HepG2 (cell line): Measurements from ENCODE around the gene RIPK3. TPM values are rescaled to one million over a fixed set of nuclear protein-coding genes. Genes with fewer than 3 reads are reported as not detected.

Source experiments
- FOXO4 ChIP-seq: sonication (generic); formaldehyde crosslinking; conservative IDR thresholded peaks from 2 replicates; pipeline ENCODE4 v1.8.1; 2023; ENCODE audit warnings: missing genetic modification reagents
- GMEB2 ChIP-seq: IDR thresholded peaks from 2 replicates; pipeline ENCODE4 v1.6.1; 2016; ENCODE audit warnings: missing biosample characterization, missing genetic modification reagents, low read depth
- JUN ChIP-seq: sonication (generic); formaldehyde crosslinking; IDR thresholded peaks from 2 replicates; pipeline ENCODE4 v1.4.0; 2020; ENCODE audit warnings: mild to moderate bottlenecking, missing genetic modification reagents
- NR2F6 ChIP-seq, 2 experiments: IDR thresholded peaks; 2 replicates each; pipeline ENCODE4 v1.6.1; 2016; ENCODE audit warnings: antibody characterized with exemption in 1 of 2, mild to moderate bottlenecking in 1 of 2
- PAWR ChIP-seq: sonication (generic); formaldehyde crosslinking; IDR thresholded peaks from 2 replicates; pipeline ENCODE4 v1.4.0; 2020; ENCODE audit warnings: missing genetic modification reagents, mild to moderate bottlenecking, borderline replicate concordance
- PBX3 ChIP-seq: sonication (generic); formaldehyde crosslinking; IDR thresholded peaks from 2 replicates; pipeline ENCODE4 v1.8.1; 2023; ENCODE audit warnings: missing genetic modification reagents, inconsistent platforms, borderline replicate concordance
- ZFP82 ChIP-seq: sonication (generic); formaldehyde crosslinking; IDR thresholded peaks from 2 replicates; pipeline ENCODE4 v1.5.1; 2020; ENCODE audit warnings: mild to moderate bottlenecking, missing genetic modification reagents, borderline replicate concordance
- ZNF138 ChIP-seq: sonication (generic); formaldehyde crosslinking; IDR thresholded peaks from 2 replicates; pipeline ENCODE4 v1.5.0; 2020; ENCODE audit warnings: mild to moderate bottlenecking, low read depth, missing genetic modification reagents
- ZNF484 ChIP-seq: sonication (generic); formaldehyde crosslinking; IDR thresholded peaks from 2 replicates; pipeline ENCODE4 v1.5.1; 2020; ENCODE audit warnings: mild to moderate bottlenecking, low read depth, missing genetic modification reagents, borderline replicate concordance
- ZNF614 ChIP-seq: IDR thresholded peaks from 2 replicates; pipeline ENCODE4 v1.6.1; 2018; ENCODE audit warnings: missing biosample characterization, missing genetic modification reagents, inconsistent platforms, borderline replicate concordance
- ZNF790 ChIP-seq: sonication (generic); formaldehyde crosslinking; IDR thresholded peaks from 2 replicates; pipeline ENCODE4 v1.8.0; 2022; ENCODE audit warnings: missing genetic modification reagents, mild to moderate bottlenecking, borderline replicate concordance
- polyA plus RNA-seq, 8 experiments: library from polyadenylated mRNA; depleted of rRNA in 3 of 8; stranded (reverse) in 7 of 8; unstranded in 1 of 8; fragments of >200 nt; fragmentation: Illumina TruSeq in 4 of 8; extraction: Trizol in 4 of 8; gene quantifications; 2 replicates each; pipeline versions ENCODE4 v1.2.1 to v1.2.3, GENCODE V29; 2011 to 2016; ENCODE audit warnings: low read depth in 4 of 8, missing spikeins in 1 of 8, mixed read lengths in 1 of 8; ENCODE audit not compliant: insufficient read depth in 1 of 8
- total RNA-seq, 5 experiments: library from RNA; depleted of rRNA; stranded (reverse); fragments of >200 nt; fragmentation: Illumina TruSeq; extraction: Trizol; gene quantifications; 2 replicates each; pipeline ENCODE4 v1.2.3, GENCODE V29; 2016; ENCODE audit warnings: low read depth in 1 of 5
- TF ChIP-seq, protein P1 (sequence below): sonication (generic); formaldehyde crosslinking; IDR thresholded peaks from 2 replicates; pipeline ENCODE4 v1.4.0; 2020; ENCODE audit warnings: missing genetic modification reagents
- TF ChIP-seq, protein P2 (sequence below): sonication (generic); formaldehyde crosslinking; IDR thresholded peaks from 2 replicates; pipeline ENCODE4 v1.5.0; 2020; ENCODE audit warnings: mild to moderate bottlenecking, missing genetic modification reagents, borderline replicate concordance

Gene RIPK3
- total and polyA plus RNA-seq, 2 of the 13 experiments (the other 11 are each of a cell fraction or from before 2014, with no cell fraction given), result not detected

DNA sequence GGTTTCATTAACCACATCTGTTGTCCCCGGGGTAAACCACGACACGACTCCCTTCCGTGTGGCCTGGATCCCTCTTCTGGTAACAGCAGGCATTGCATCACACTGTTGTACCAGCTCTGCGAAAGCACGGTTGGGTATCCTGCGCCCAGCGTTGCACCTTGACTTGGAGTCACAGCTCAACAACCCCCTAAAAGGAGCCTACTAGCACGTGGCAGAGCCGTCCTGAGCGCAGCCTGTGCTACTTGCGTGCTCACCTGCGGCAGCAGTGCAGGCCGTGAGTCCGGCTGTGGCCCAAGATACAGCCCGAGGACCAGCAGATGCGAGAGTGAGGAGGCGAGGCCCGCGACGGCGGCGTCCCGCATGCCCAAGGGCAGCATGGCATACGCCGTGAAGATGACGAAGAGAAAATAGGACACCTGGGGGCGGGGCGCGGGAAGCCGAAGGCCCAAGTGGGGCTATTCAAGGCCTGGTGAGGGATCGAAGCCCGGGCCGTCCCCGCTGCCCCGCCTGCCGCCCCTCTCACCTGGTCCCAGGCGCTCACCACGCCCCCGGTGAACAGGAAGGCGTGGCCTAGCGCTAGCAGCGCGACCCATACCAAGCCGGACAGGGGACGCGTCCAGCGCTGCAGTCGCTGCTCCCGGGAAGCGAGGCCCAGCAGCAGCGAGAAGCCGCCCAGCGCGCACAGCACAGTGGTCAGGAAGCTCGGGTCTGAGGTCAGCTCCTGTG, 7.4 kb downstream of the RIPK3 start (continued):
- TF ChIP-seq, protein P1, sequence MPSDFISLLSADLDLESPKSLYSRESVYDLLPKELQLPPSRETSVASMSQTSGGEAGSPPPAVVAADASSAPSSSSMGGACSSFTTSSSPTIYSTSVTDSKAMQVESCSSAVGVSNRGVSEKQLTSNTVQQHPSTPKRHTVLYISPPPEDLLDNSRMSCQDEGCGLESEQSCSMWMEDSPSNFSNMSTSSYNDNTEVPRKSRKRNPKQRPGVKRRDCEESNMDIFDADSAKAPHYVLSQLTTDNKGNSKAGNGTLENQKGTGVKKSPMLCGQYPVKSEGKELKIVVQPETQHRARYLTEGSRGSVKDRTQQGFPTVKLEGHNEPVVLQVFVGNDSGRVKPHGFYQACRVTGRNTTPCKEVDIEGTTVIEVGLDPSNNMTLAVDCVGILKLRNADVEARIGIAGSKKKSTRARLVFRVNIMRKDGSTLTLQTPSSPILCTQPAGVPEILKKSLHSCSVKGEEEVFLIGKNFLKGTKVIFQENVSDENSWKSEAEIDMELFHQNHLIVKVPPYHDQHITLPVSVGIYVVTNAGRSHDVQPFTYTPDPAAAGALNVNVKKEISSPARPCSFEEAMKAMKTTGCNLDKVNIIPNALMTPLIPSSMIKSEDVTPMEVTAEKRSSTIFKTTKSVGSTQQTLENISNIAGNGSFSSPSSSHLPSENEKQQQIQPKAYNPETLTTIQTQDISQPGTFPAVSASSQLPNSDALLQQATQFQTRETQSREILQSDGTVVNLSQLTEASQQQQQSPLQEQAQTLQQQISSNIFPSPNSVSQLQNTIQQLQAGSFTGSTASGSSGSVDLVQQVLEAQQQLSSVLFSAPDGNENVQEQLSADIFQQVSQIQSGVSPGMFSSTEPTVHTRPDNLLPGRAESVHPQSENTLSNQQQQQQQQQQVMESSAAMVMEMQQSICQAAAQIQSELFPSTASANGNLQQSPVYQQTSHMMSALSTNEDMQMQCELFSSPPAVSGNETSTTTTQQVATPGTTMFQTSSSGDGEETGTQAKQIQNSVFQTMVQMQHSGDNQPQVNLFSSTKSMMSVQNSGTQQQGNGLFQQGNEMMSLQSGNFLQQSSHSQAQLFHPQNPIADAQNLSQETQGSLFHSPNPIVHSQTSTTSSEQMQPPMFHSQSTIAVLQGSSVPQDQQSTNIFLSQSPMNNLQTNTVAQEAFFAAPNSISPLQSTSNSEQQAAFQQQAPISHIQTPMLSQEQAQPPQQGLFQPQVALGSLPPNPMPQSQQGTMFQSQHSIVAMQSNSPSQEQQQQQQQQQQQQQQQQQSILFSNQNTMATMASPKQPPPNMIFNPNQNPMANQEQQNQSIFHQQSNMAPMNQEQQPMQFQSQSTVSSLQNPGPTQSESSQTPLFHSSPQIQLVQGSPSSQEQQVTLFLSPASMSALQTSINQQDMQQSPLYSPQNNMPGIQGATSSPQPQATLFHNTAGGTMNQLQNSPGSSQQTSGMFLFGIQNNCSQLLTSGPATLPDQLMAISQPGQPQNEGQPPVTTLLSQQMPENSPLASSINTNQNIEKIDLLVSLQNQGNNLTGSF (CRISPR knock-in tag), result 0 out of 2 replicates have a peak, but pooled peaks have one; percentile 4
- TF ChIP-seq NR2F6 (IDR thresholded peaks at IDR 0.05), result no peak
- peak; percentile 33; the same call in 1 of the 2 replicates for TF ChIP-seq NR2F6 (CRISPR knock-in tag; IDR thresholded peaks at IDR 0.05)
- TF ChIP-seq GMEB2, result no peak
- TF ChIP-seq ZNF138, result peak; percentile 95; the same call in 1 of the 2 replicates
- peak; percentile 52; the same call in 1 of the 2 replicates for TF ChIP-seq ZNF614 (CRISPR knock-in tag)
- TF ChIP-seq ZFP82 (CRISPR knock-in tag), result 0 out of 2 replicates have a peak, but pooled peaks have one; percentile 66
- TF ChIP-seq PAWR (CRISPR knock-in tag), result peak; percentile 96
- peak; percentile 99; the same call in 1 of the 2 replicates for TF ChIP-seq FOXO4 (CRISPR knock-in tag)
- TF ChIP-seq PBX3 (CRISPR knock-in tag), result no peak
- TF ChIP-seq JUN, result peak; percentile 87
- TF ChIP-seq, protein P2, sequence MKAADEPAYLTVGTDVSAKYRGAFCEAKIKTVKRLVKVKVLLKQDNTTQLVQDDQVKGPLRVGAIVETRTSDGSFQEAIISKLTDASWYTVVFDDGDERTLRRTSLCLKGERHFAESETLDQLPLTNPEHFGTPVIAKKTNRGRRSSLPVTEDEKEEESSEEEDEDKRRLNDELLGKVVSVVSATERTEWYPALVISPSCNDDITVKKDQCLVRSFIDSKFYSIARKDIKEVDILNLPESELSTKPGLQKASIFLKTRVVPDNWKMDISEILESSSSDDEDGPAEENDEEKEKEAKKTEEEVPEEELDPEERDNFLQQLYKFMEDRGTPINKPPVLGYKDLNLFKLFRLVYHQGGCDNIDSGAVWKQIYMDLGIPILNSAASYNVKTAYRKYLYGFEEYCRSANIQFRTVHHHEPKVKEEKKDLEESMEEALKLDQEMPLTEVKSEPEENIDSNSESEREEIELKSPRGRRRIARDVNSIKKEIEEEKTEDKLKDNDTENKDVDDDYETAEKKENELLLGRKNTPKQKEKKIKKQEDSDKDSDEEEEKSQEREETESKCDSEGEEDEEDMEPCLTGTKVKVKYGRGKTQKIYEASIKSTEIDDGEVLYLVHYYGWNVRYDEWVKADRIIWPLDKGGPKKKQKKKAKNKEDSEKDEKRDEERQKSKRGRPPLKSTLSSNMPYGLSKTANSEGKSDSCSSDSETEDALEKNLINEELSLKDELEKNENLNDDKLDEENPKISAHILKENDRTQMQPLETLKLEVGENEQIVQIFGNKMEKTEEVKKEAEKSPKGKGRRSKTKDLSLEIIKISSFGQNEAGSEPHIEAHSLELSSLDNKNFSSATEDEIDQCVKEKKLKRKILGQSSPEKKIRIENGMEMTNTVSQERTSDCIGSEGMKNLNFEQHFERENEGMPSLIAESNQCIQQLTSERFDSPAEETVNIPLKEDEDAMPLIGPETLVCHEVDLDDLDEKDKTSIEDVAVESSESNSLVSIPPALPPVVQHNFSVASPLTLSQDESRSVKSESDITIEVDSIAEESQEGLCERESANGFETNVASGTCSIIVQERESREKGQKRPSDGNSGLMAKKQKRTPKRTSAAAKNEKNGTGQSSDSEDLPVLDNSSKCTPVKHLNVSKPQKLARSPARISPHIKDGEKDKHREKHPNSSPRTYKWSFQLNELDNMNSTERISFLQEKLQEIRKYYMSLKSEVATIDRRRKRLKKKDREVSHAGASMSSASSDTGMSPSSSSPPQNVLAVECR, result peak; percentile 88
- peak; percentile 81; the same call in 1 of the 2 replicates for TF ChIP-seq ZNF484 (CRISPR knock-in tag)
- peak; percentile 17; the same call in 1 of the 2 replicates for TF ChIP-seq ZNF790
